RPMI7951 (cell line): ENCODE data around the gene ZCWPW1. TPM values are rescaled to one million over a fixed set of nuclear protein-coding genes. Genes with fewer than 3 reads are reported as not detected.
A peak's percentile ranks its signal among the peaks of the same experiment; 100 is the strongest.

ENCODE experiments used
- DNase-seq: peaks from one replicate; pipeline ENCODE4 v3.0.0-alpha.2; 2012; ENCODE audit warnings: low read depth
- total RNA-seq: library from RNA; depleted of rRNA; stranded (reverse); fragments of >200 nt; shearing (Covaris generic); gene quantifications from 2 replicates; pipeline ENCODE4 v1.2.3, GENCODE V29; 2014

ZCWPW1 gene
- total RNA-seq, 1 experiment from 2014 or later = 3.7 TPM

- no peak for DNase-seq
These were observed 4.2 kb upstream of the ZCWPW1 start for GRCh38 chr7:100432621-100433275.

GRCh38 chr7:100432053-100432452 is 3.5 kb upstream of the ZCWPW1 start:
- DNase-seq = no peak

- DNase-seq = no peak
These were observed 2.8 kb upstream of the ZCWPW1 start for GRCh38 chr7:100431286-100431735.

- no peak for DNase-seq
These were observed 2.2 kb upstream of the ZCWPW1 start for GRCh38 chr7:100430493-100431285.

GRCh38 chr7:100429637-100430492 is 1.4 kb upstream of the ZCWPW1 start, which contains the start of gene MEPCE:
MEPCE (plus strand) TSS chr7:100429831; CDS start chr7:100430019, 188 bp downstream.
- peak; percentile 93 for DNase-seq

- peak; percentile 99 for DNase-seq
These were observed 599 bp upstream of the ZCWPW1 start for GRCh38 chr7:100428967-100429636.

GRCh38 chr7:100427762-100428198 is 723 bp downstream of the ZCWPW1 start:
- no peak for DNase-seq

GRCh38 chr7:100426516-100426915 is 2.0 kb downstream of the ZCWPW1 start:
- DNase-seq = no peak

- DNase-seq = no peak
These were observed 3.2 kb downstream of the ZCWPW1 start for GRCh38 chr7:100425347-100425746.

GRCh38 chr7:100423315-100423714 is 5.2 kb downstream of the ZCWPW1 start:
- DNase-seq = no peak

GRCh38 chr7:100419660-100420226 is 8.8 kb downstream of the ZCWPW1 start:
- DNase-seq = no peak

GRCh38 chr7:100418930-100419659 is 9.4 kb downstream of the ZCWPW1 start:
- no peak for DNase-seq

GRCh38 chr7:100415448-100415847 is 13.1 kb downstream of the ZCWPW1 start:
- DNase-seq = no peak

GRCh38 chr7:100413889-100414288 is 14.6 kb downstream of the ZCWPW1 start:
- no peak for DNase-seq

GRCh38 chr7:100413346-100413745 is 15.2 kb downstream of the ZCWPW1 start:
- DNase-seq = no peak

- no peak for DNase-seq
These were observed 17.4 kb downstream of the ZCWPW1 start for GRCh38 chr7:100411101-100411500.

GRCh38 chr7:100407285-100408180 is 21.0 kb downstream of the ZCWPW1 start:
- peak; percentile 70 for DNase-seq

- peak; percentile 28 for DNase-seq
These were observed 21.7 kb downstream of the ZCWPW1 start for GRCh38 chr7:100406767-100407166.

GRCh38 chr7:100402241-100402640 is 26.3 kb downstream of the ZCWPW1 start:
- DNase-seq = no peak
